ENCODE results near the gene CCDC60. TPM values are rescaled to one million over a fixed set of nuclear protein-coding genes. Genes with fewer than 3 reads are reported as not detected.

The CCDC60 gene
- total RNA-seq, 1 experiment from 2014 or later = not detected

GRCh38 chr12:119540476-119540875, 205.9 kb downstream of the CCDC60 start:
- Mint-ChIP-seq H3K27me3 (ENCODE audit: unreplicated experiment) (peaks cover 67% of the 10 kb centered on the region), H3K4me1 (ENCODE audit: low read depth, unreplicated experiment) (no peaks in the 10 kb centered on the region), H3K9me3 (ENCODE audit: low read depth, unreplicated experiment) (no peaks in the 10 kb centered on the region), H3K27ac (ENCODE audit: unreplicated experiment) (no peak overlapping the region), H3K36me3 (ENCODE audit: insufficient read depth, unreplicated experiment) (no peaks in the 10 kb centered on the region), H3K4me3 (ENCODE audit: low read depth, unreplicated experiment) (no peak overlapping the region)
- CTCF ChIA-PET = no interaction called here
- BruUV-seq (replicated peaks) = no TSS peak
- intact Hi-C loops (cut with micrococcal nuclease; ENCODE audit: unreplicated experiment) = loop anchor here (10.0 kb wide), 1 partner anchor 216 kb away; no protein-coding TSS in a partner anchor
- DNase-seq = no peak
- no peak for TF ChIP-seq CTCF (IDR thresholded peaks at IDR 0.05; ENCODE audit: unreplicated experiment)

DNA sequence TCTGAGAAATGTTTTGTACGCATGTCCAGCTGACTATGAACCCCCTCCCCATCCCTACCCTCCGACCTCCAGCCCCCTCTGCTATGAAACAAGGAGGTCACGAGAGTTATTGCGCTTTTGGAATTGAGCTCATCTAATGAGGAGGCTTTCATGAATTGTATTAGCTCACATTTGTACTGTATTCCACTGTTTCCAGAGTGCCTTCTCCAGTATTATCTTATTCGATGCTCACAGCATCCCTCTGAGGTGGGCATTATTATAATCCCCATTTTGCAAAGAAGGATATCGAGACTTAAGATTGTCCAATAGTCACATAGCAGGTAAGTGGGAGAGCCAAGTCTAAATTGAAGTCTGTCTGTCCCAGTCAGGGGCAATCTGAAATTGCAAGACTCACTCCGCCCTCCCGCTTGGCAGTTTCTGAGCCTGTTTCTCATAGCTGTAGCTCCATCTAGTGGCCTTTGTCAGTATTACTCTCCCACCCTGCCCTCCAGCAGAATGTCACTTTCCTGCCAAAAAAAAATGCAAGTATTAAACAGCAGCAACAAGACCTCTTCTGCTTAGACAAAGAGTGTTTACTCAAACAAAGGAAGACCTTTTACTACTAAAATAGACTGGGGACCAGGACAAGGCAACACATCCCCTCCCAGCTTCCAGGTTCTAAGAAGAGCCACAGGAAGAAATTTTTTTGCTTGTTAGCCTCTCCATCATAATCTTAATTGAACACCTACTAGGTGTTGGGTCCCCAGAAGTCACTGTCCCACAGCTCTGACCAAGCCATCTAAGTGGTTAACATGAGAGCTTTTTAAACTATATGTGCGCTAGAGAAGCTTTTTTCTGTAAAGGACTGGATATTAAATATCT, 210.5 kb downstream of the CCDC60 start:
- CTCF ChIA-PET = interaction anchor here (0.6 to 1.1 kb wide), 7 partner anchors 21 to 1168 kb away, joined by 3 to 7 read pairs (median 4); no protein-coding TSS in a partner anchor
- no peak overlapping the region for H3K27ac Mint-ChIP-seq (ENCODE audit: unreplicated experiment)
- intact Hi-C loops (cut with micrococcal nuclease; ENCODE audit: unreplicated experiment) = loop anchor here (1.0 to 10.0 kb wide), 6 partner anchors 43 to 566 kb away; no protein-coding TSS in a partner anchor
- no peaks in the 10 kb centered on the region for H3K36me3 Mint-ChIP-seq (ENCODE audit: insufficient read depth, unreplicated experiment)
- no peak overlapping the region for H3K4me3 Mint-ChIP-seq (ENCODE audit: low read depth, unreplicated experiment)
- peaks cover 79% of the 10 kb centered on the region for H3K27me3 Mint-ChIP-seq (ENCODE audit: unreplicated experiment)
- no peaks in the 10 kb centered on the region for H3K9me3 Mint-ChIP-seq (ENCODE audit: low read depth, unreplicated experiment)
- no TSS peak for BruUV-seq (replicated peaks)
- peak; percentile 80 for DNase-seq
- H3K4me1 Mint-ChIP-seq (ENCODE audit: low read depth, unreplicated experiment) = no peaks in the 10 kb centered on the region
- peak; percentile 86 for TF ChIP-seq CTCF (IDR thresholded peaks at IDR 0.05; ENCODE audit: unreplicated experiment)

- intact Hi-C loops (cut with micrococcal nuclease; ENCODE audit: unreplicated experiment) = loop anchor here (5.0 to 10.0 kb wide), 4 partner anchors 44 to 429 kb away; no protein-coding TSS in a partner anchor
- H3K27ac Mint-ChIP-seq (ENCODE audit: unreplicated experiment) = no peak overlapping the region
- no peak for TF ChIP-seq CTCF (IDR thresholded peaks at IDR 0.05; ENCODE audit: unreplicated experiment)
- H3K4me3 Mint-ChIP-seq (ENCODE audit: low read depth, unreplicated experiment) = no peak overlapping the region
- no peaks in the 10 kb centered on the region for H3K36me3 Mint-ChIP-seq (ENCODE audit: insufficient read depth, unreplicated experiment)
- no peak for DNase-seq
- H3K4me1 Mint-ChIP-seq (ENCODE audit: low read depth, unreplicated experiment) = no peaks in the 10 kb centered on the region
- H3K27me3 Mint-ChIP-seq (ENCODE audit: unreplicated experiment) = peaks cover 82% of the 10 kb centered on the region
- no TSS peak for BruUV-seq (replicated peaks)
- no peaks in the 10 kb centered on the region for H3K9me3 Mint-ChIP-seq (ENCODE audit: low read depth, unreplicated experiment)
- CTCF ChIA-PET = no interaction called here
Measured at GRCh38 chr12:119546340-119546739, 211.8 kb downstream of the CCDC60 start.

DNA sequence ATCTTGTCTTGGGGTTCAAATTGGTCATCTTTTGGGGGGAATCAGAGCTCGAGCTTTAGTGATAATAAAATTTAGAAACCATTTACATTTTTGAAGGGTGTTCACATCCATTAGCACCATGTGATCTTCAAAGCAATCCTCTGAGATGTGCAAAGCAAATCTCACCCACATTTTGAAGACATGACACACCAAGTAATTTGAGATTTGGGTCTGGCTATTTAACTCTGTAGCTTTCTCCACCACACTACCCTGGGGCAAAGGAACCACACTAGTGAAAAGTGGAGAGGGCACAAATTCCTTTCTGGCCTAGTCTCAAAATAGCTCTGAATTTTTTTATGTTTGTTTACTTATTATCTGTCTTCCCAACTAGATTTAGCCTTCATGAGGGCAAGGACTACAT, 212.5 kb downstream of the CCDC60 start:
- intact Hi-C loops (cut with micrococcal nuclease; ENCODE audit: unreplicated experiment) = loop anchor here (5.0 to 10.0 kb wide), 4 partner anchors 45 to 430 kb away; no protein-coding TSS in a partner anchor
- BruUV-seq (replicated peaks) = no TSS peak
- Mint-ChIP-seq H3K36me3 (ENCODE audit: insufficient read depth, unreplicated experiment) (no peaks in the 10 kb centered on the region), H3K27me3 (ENCODE audit: unreplicated experiment) (peaks cover 82% of the 10 kb centered on the region), H3K27ac (ENCODE audit: unreplicated experiment) (no peak overlapping the region), H3K4me1 (ENCODE audit: low read depth, unreplicated experiment) (no peaks in the 10 kb centered on the region), H3K4me3 (ENCODE audit: low read depth, unreplicated experiment) (no peak overlapping the region), H3K9me3 (ENCODE audit: low read depth, unreplicated experiment) (no peaks in the 10 kb centered on the region)
- CTCF ChIA-PET = no interaction called here
- no peak for DNase-seq
- TF ChIP-seq CTCF (IDR thresholded peaks at IDR 0.05; ENCODE audit: unreplicated experiment) = no peak

Measured in Calu3 (cell line).